H1 (cell line): ENCODE results near the gene GAS7. TPM values are rescaled to one million over a fixed set of nuclear protein-coding genes. Genes with fewer than 3 reads are reported as not detected.

Experiments used
- CTCF ChIA-PET: fragments of 300-600 bp; sonication (Branson Sonifier 250); formaldehyde crosslinking; loops from one replicate; lab custom pipeline; 2021; ENCODE audit not compliant: partially characterized antibody; lab: Charles Lee
- POLR2A ChIA-PET: fragments of 300-600 bp; sonication (Branson Sonifier 250); formaldehyde crosslinking; loops from one replicate; lab custom pipeline; 2021; ENCODE audit warnings: inconsistent platforms; ENCODE audit not compliant: partially characterized antibody; lab: Charles Lee
- DNase-seq, 2 experiments: peaks; one replicate each; pipeline versions ENCODE4 v3.0.0 to v3.0.0-alpha.2; 2010 to 2022; ENCODE audit warnings: low spot score in 2 of 2, low read depth in 1 of 2, mixed read lengths in 1 of 2
- FAIRE-seq: peaks from 2 replicates; lab custom pipeline; 2011; peaks lifted over from hg19 to GRCh38; lab: Jason Lieb, UNC
- H2AFZ ChIP-seq: 2 replicates; pipeline ENCODE4 v1.8.1; 2012; ENCODE audit warnings: low read length, inconsistent platforms
- H2AK5ac ChIP-seq: 2 replicates; pipeline ENCODE4 v1.6.1; 2013; ENCODE audit warnings: low read depth, low read length
- H2BK120ac ChIP-seq: replicated peaks from 2 replicates; pipeline ENCODE3; 2013; ENCODE audit warnings: low read depth, low read length, inconsistent platforms
- H2BK12ac ChIP-seq: 2 replicates; pipeline ENCODE4 v1.6.1; 2013; ENCODE audit warnings: low read depth, low read length
- H2BK15ac ChIP-seq: 2 replicates; pipeline ENCODE4 v1.6.1; 2013; ENCODE audit warnings: low read length
- H2BK20ac ChIP-seq: 2 replicates; pipeline ENCODE4 v1.6.1; 2013; ENCODE audit warnings: low read length
- H2BK5ac ChIP-seq: 2 replicates; pipeline ENCODE4 v1.6.1; 2013; ENCODE audit warnings: low read depth, low read length
- H3K14ac ChIP-seq: 2 replicates; pipeline ENCODE4 v1.6.1; 2013; ENCODE audit warnings: inconsistent platforms; ENCODE audit not compliant: insufficient read length
- H3K18ac ChIP-seq: 2 replicates; pipeline ENCODE4 v1.6.1; 2013; ENCODE audit warnings: low read length; ENCODE audit errors: extremely low read depth
- H3K23ac ChIP-seq: 2 replicates; pipeline ENCODE4 v1.6.1; 2013; ENCODE audit warnings: inconsistent platforms; ENCODE audit not compliant: insufficient read length
- H3K23me2 ChIP-seq: 2 replicates; pipeline ENCODE4 v1.6.1; 2013; ENCODE audit warnings: low read depth, low read length
- H3K27ac ChIP-seq: 2 replicates; pipeline ENCODE4 v1.6.1; 2011; ENCODE audit warnings: low read depth, low read length, inconsistent platforms
- H3K27me3 ChIP-seq, 4 experiments: replicated peaks in 1 of 4; 1 replicate in 1 of 4; 2 replicates in 3 of 4; pipeline versions ENCODE4 v1.6.1 to v1.8.1; 2011 to 2013; ENCODE audit warnings: low read length in 3 of 4, mild to moderate bottlenecking in 3 of 4, inconsistent platforms in 2 of 4, mixed read lengths in 2 of 4, moderate library complexity in 1 of 4; ENCODE audit not compliant: control insufficient read depth in 3 of 4, insufficient read depth in 3 of 4; ENCODE audit errors: extremely low read depth in 1 of 4
- H3K36me3 ChIP-seq, 4 experiments: 2 replicates each; pipeline versions ENCODE4 v1.6.1 to v1.8.1; 2011 to 2013; ENCODE audit warnings: mild to moderate bottlenecking in 4 of 4, low read length in 3 of 4, moderate library complexity in 2 of 4, control low read depth in 1 of 4, inconsistent platforms in 1 of 4; ENCODE audit not compliant: insufficient read depth in 4 of 4, control insufficient read depth in 2 of 4
- H3K4ac ChIP-seq: replicated peaks from 2 replicates; pipeline ENCODE3; 2013; ENCODE audit warnings: low read length, low read depth, mixed read lengths, inconsistent platforms; ENCODE audit not compliant: insufficient read length
- H3K4me1 ChIP-seq, 4 experiments: replicated peaks in 1 of 4; 1 replicate in 1 of 4; 2 replicates in 3 of 4; pipeline versions ENCODE4 v1.6.1 to v1.8.1; 2011 to 2013; ENCODE audit warnings: low read length in 3 of 4, inconsistent platforms in 2 of 4, mixed read lengths in 1 of 4; ENCODE audit not compliant: insufficient read depth in 4 of 4, control insufficient read depth in 3 of 4
- H3K4me2 ChIP-seq, 2 experiments: 2 replicates each; pipeline versions ENCODE4 v1.6.1 to v1.8.1; 2011 to 2013; ENCODE audit warnings: low read depth in 2 of 2, low read length in 2 of 2, control low read depth in 1 of 2, inconsistent platforms in 1 of 2, mild to moderate bottlenecking in 1 of 2; ENCODE audit not compliant: insufficient read depth in 1 of 2
- H3K4me3 ChIP-seq, 4 experiments: fragments of 200-600, 300-600 bp in 1 of 4; sonication (generic), shearing (Covaris generic), sonication (Bioruptor Twin) in 1 of 4; 2 replicates each; pipeline versions ENCODE4 v1.5.1 to v1.8.1; 2011 to 2016; ENCODE audit warnings: low read length in 4 of 4, low read depth in 3 of 4, control low read depth in 2 of 4, inconsistent platforms in 2 of 4, mild to moderate bottlenecking in 2 of 4, mixed read lengths in 1 of 4, moderate library complexity in 1 of 4; ENCODE audit not compliant: insufficient read depth in 2 of 4; ENCODE audit errors: extremely low read depth in 1 of 4
- H3K56ac ChIP-seq: replicated peaks from 2 replicates; pipeline ENCODE3; 2013; ENCODE audit warnings: low read depth, mild to moderate bottlenecking, mixed read lengths, low read length, inconsistent platforms; ENCODE audit not compliant: insufficient read length
- H3K79me1 ChIP-seq: 2 replicates; pipeline ENCODE4 v1.6.1; 2013; ENCODE audit warnings: low read depth, low read length, control low read depth
- H3K79me2 ChIP-seq, 2 experiments: 2 replicates each; pipeline versions ENCODE4 v1.6.1 to v1.8.1; 2012 to 2013; ENCODE audit warnings: low read length in 2 of 2, mild to moderate bottlenecking in 2 of 2, inconsistent platforms in 1 of 2; ENCODE audit not compliant: insufficient read depth in 2 of 2, control insufficient read depth in 1 of 2
- H3K9ac ChIP-seq, 4 experiments: replicated peaks in 1 of 4; 1 replicate in 1 of 4; 2 replicates in 3 of 4; pipeline versions ENCODE4 v1.6.1 to v1.8.1; 2011 to 2013; ENCODE audit warnings: low read depth in 3 of 4, low read length in 3 of 4, control low read depth in 2 of 4, mild to moderate bottlenecking in 2 of 4, moderate library complexity in 2 of 4, inconsistent platforms in 1 of 4; ENCODE audit errors: extremely low read depth in 1 of 4
- H3K9me3 ChIP-seq, 2 experiments: 2 replicates each; pipeline versions ENCODE4 v1.6.1 to v1.8.1; 2012 to 2013; ENCODE audit warnings: mild to moderate bottlenecking in 2 of 2, moderate library complexity in 2 of 2, control low read depth in 1 of 2, inconsistent platforms in 1 of 2, low read depth in 1 of 2, low read length in 1 of 2, mixed read lengths in 1 of 2; ENCODE audit not compliant: insufficient read depth in 2 of 2
- H4K20me1 ChIP-seq, 2 experiments: replicated peaks in 1 of 2; 2 replicates each; pipeline versions ENCODE3 to v1.8.1; 2011 to 2013; ENCODE audit warnings: inconsistent platforms in 2 of 2, low read length in 2 of 2, mild to moderate bottlenecking in 1 of 2; ENCODE audit not compliant: insufficient read depth in 2 of 2, control insufficient read depth in 1 of 2
- H4K5ac ChIP-seq: 2 replicates; pipeline ENCODE4 v1.6.1; 2013; ENCODE audit warnings: low read length, low read depth, mixed read lengths, inconsistent platforms; ENCODE audit not compliant: insufficient read length
- H4K8ac ChIP-seq: 2 replicates; pipeline ENCODE4 v1.8.0; 2013; ENCODE audit warnings: mild to moderate bottlenecking, moderate library complexity, low read length, inconsistent platforms; ENCODE audit not compliant: insufficient read depth; ENCODE audit errors: extremely low read depth
- H4K91ac ChIP-seq: replicated peaks from 2 replicates; pipeline ENCODE3; 2013; ENCODE audit warnings: low read length, mixed read lengths, inconsistent platforms; ENCODE audit not compliant: insufficient read length
- CTBP2 ChIP-seq: IDR thresholded peaks from 2 replicates; pipeline ENCODE4 v1.7.0; 2011; ENCODE audit warnings: borderline replicate concordance, mild to moderate bottlenecking, moderate library complexity, mixed read lengths, low read length; ENCODE audit not compliant: insufficient read depth, insufficient read length
- EZH2 ChIP-seq: fragments of 200-600 bp; sonication (generic); IDR thresholded peaks from 2 replicates; pipeline ENCODE4 v1.7.1; 2012; ENCODE audit warnings: low read depth, mild to moderate bottlenecking, moderate library complexity, low read length, inconsistent platforms; ENCODE audit not compliant: severe bottlenecking
- JUND ChIP-seq: IDR thresholded peaks from 2 replicates; pipeline ENCODE4 v1.6.1; 2011; ENCODE audit warnings: mild to moderate bottlenecking, improper control_type of control experiment, low read length
- KDM5A ChIP-seq: fragments of 200-600 bp; IDR thresholded peaks from 2 replicates; pipeline ENCODE4 v1.7.1; 2012; ENCODE audit warnings: mild to moderate bottlenecking, low read length, inconsistent platforms, mixed read lengths
- MAX ChIP-seq: IDR thresholded peaks from 2 replicates; pipeline ENCODE4 v1.6.1; 2012; ENCODE audit warnings: inconsistent platforms
- SP1 ChIP-seq: IDR thresholded peaks from 2 replicates; pipeline ENCODE4 v1.6.1; 2011; ENCODE audit warnings: low read depth, low read length
- TBP ChIP-seq: IDR thresholded peaks from 2 replicates; pipeline ENCODE4 v1.6.1; 2011; ENCODE audit warnings: low read depth, low read length, improper control_type of control experiment
- YY1 ChIP-seq: IDR thresholded peaks from 2 replicates; pipeline ENCODE4 v1.6.1; 2011; ENCODE audit warnings: low read depth, mild to moderate bottlenecking, low read length
- WGBS, 2 experiments: shearing (Covaris generic) in 1 of 2; methylation state at CpG; one replicate each; pipeline versions ENCODE4 v1.1.6 to v1.1.7; 2013 to 2015; ENCODE audit warnings: low lambda C conversion rate in 2 of 2, mixed read lengths in 2 of 2, inconsistent platforms in 1 of 2, low coverage in 1 of 2, missing lambda C conversion rate in 1 of 2; ENCODE audit not compliant: insufficient replicate concordance in 2 of 2, insufficient coverage in 1 of 2, insufficient read length in 1 of 2; ENCODE audit errors: extremely low coverage in 1 of 2, missing lambda C conversion rate in 1 of 2; 5-methylcytosine and 5-hydroxymethylcytosine counted together
- polyA plus RNA-seq, 7 experiments: library from polyadenylated mRNA; depleted of rRNA in 3 of 7; stranded (reverse) in 5 of 7; unstranded in 2 of 7; fragments of >200 nt in 5 of 7; fragments of 200-250 nt in 2 of 7; gene quantifications; 1 replicate in 5 of 7; 2 replicates in 1 of 7; 4 replicates in 1 of 7; pipeline versions ENCODE4 v1.2.1 to v1.2.3, GENCODE V29; 2011 to 2013; ENCODE audit warnings: missing spikeins in 2 of 7, mixed read lengths in 2 of 7
- total RNA-seq: library from RNA; stranded (reverse); fragmentation: NEBNext Ultra II Directional; extraction: Animal tissue kit (Norgen Biotek cat#: 25700); gene quantifications from 2 replicates; pipeline ENCODE4 v1.2.1, GENCODE V29; 2021

Gene GAS7
- total and polyA plus RNA-seq, 2 of the 8 experiments (the other 6 are each of a cell fraction or from before 2014, with no cell fraction given) = 5.0 to 14.5 TPM

- no peak overlapping the region for H3K9ac ChIP-seq
- H2BK5ac ChIP-seq = no peak overlapping the region
- H3K27me3 ChIP-seq = no peaks in the 10 kb centered on the region
- no peak overlapping the region for H3K18ac ChIP-seq
- H2AFZ ChIP-seq = no peak overlapping the region
- H2BK120ac ChIP-seq = no peak overlapping the region
- no peaks in the 10 kb centered on the region for H4K20me1 ChIP-seq
- no peak overlapping the region for H4K8ac ChIP-seq
- H3K79me2 ChIP-seq = no peaks in the 10 kb centered on the region
- ChIA-PET CTCF (interaction anchor here (1.7 kb wide), 1 partner anchor 24 kb away, joined by 5 read pairs; no protein-coding TSS in a partner anchor), POLR2A (no interaction called here)
- no peak overlapping the region for H3K14ac ChIP-seq
- no peak overlapping the region for H2BK12ac ChIP-seq
- FAIRE-seq = no peak
- DNase-seq = no peak
- H4K91ac ChIP-seq = no peak overlapping the region
- H3K27ac ChIP-seq = no peak overlapping the region
- H3K36me3 ChIP-seq = no peaks in the 10 kb centered on the region
- no peak overlapping the region for H3K56ac ChIP-seq
- WGBS, 2 experiments = 79% methylated on average over 1 of the region's 1 CpG; no CpG with 5 or more reads in 1 of the 2 experiments
- H3K9me3 ChIP-seq = no peaks in the 10 kb centered on the region; a peak in 1 of 4 replicates
- H3K79me1 ChIP-seq = no peaks in the 10 kb centered on the region
- TF ChIP-seq KDM5A = no peak
- TF ChIP-seq JUND = no peak
- no peak for TF ChIP-seq CTBP2
- TF ChIP-seq SP1 = no peak
- no peak for TF ChIP-seq MAX
- no peak for TF ChIP-seq EZH2
- no peak for TF ChIP-seq YY1
- no peak for TF ChIP-seq TBP
- no peak overlapping the region for H3K23ac ChIP-seq
- no peak overlapping the region for H2BK15ac ChIP-seq
- no peak overlapping the region for H3K4me2 ChIP-seq
- H2BK20ac ChIP-seq = no peak overlapping the region
- H2AK5ac ChIP-seq = no peak overlapping the region
- H3K23me2 ChIP-seq = no peaks in the 10 kb centered on the region
- H3K4me3 ChIP-seq = no peak overlapping the region
- no peaks in the 10 kb centered on the region for H3K4me1 ChIP-seq
- H4K5ac ChIP-seq = no peak overlapping the region
- H3K4ac ChIP-seq = no peak overlapping the region
Measured at GRCh38 chr17:9865586-9865985, 332.8 kb downstream of the GAS7 start.
